Measurements from ENCODE around the gene SLCO3A1. TPM values are rescaled to one million over a fixed set of nuclear protein-coding genes. Genes with fewer than 3 reads are reported as not detected.

Gene SLCO3A1
- total RNA-seq, 1 donor from 2014 or later: 65.8 TPM

DNA sequence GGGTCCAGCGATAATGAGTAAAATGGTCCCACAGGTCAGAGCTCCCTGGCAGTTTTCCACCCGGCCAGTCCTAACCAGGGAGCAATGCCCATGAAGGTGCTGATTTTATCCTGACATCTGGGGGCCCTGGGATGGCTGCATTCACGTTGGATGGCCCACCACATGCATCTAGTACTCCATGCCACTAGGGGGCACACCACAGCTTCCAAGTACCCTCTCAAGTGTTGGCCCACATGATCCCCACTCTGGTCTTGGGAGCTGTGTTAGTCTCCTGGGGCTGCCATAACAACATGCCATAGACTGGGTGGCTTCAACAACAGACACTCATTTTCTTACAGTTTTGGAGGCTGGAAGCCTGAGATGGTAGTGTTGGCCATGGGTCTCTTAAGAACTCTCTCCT lies 225.5 kb downstream of the SLCO3A1 start:
- intact Hi-C loops (cut with DNase I): loop anchor here (5.0 to 10.0 kb wide), 4 partner anchors 134 to 777 kb away; no protein-coding TSS in a partner anchor
- Histone ChIP-seq H3K4me3 (no peak overlapping the region), H3K27me3 (no peaks in the 10 kb centered on the region), H3K9me3 (no peaks in the 10 kb centered on the region), H3K36me3 (no peaks in the 10 kb centered on the region), H3K27ac (no peak overlapping the region), H3K4me1 (peaks cover 40% of the 10 kb centered on the region)
- no peak for TF ChIP-seq POLR2A (IDR thresholded peaks at IDR 0.05)
- TF ChIP-seq, protein P1, sequence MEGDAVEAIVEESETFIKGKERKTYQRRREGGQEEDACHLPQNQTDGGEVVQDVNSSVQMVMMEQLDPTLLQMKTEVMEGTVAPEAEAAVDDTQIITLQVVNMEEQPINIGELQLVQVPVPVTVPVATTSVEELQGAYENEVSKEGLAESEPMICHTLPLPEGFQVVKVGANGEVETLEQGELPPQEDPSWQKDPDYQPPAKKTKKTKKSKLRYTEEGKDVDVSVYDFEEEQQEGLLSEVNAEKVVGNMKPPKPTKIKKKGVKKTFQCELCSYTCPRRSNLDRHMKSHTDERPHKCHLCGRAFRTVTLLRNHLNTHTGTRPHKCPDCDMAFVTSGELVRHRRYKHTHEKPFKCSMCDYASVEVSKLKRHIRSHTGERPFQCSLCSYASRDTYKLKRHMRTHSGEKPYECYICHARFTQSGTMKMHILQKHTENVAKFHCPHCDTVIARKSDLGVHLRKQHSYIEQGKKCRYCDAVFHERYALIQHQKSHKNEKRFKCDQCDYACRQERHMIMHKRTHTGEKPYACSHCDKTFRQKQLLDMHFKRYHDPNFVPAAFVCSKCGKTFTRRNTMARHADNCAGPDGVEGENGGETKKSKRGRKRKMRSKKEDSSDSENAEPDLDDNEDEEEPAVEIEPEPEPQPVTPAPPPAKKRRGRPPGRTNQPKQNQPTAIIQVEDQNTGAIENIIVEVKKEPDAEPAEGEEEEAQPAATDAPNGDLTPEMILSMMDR (IDR thresholded peaks at IDR 0.05): no peak
- no peak for TF ChIP-seq POLR2AphosphoS5 (IDR thresholded peaks at IDR 0.05; ENCODE audit: insufficient read depth in 1 of 2, low read depth in 1 of 2)
- no peak for DNase-seq (ENCODE audit: extremely low spot score in 2 of 2)

DNA sequence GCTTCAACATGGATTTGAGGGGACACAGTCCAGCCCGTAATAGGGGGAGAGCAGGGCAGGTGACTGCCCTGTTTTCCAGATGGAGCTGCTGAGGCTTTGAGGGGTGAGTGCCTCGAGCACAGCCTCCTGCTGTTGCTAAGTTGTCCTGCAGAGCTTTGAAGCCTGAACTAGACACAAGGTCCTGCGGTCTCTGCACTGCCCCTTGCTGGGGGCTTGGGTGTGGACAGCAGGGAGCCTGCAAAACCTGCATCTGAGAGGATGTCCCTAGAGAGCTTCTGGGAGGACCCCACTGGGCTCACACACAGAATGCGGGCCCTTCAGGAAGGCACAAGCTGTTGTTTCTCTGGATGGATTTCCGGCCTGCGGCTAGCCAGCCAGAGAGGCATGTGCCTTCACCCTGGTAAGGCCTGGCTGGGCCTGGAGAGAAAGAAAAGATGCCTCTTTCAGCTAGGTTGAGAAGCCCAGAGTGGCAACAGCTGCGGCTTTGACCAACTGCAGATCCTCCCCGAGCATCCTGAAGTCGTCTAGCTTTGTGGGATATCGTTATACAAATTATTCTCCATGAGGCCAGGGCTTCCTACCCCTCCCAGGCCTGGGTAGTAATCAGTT lies 226.2 kb downstream of the SLCO3A1 start:
- no peaks in the 10 kb centered on the region for H3K27me3 ChIP-seq
- intact Hi-C loops (cut with DNase I): loop anchor here (5.0 to 10.0 kb wide), 4 partner anchors 135 to 777 kb away; no protein-coding TSS in a partner anchor
- no peak for DNase-seq (ENCODE audit: extremely low spot score in 2 of 2)
- no peaks in the 10 kb centered on the region for H3K9me3 ChIP-seq
- no peaks in the 10 kb centered on the region for H3K36me3 ChIP-seq
- peaks cover 33% of the 10 kb centered on the region for H3K4me1 ChIP-seq
- no peak overlapping the region for H3K4me3 ChIP-seq
- no peak for TF ChIP-seq POLR2A (IDR thresholded peaks at IDR 0.05)
- TF ChIP-seq, protein P1 (IDR thresholded peaks at IDR 0.05): no peak
- no peak for TF ChIP-seq POLR2AphosphoS5 (IDR thresholded peaks at IDR 0.05; ENCODE audit: insufficient read depth in 1 of 2, low read depth in 1 of 2)
- no peak overlapping the region for H3K27ac ChIP-seq

DNA sequence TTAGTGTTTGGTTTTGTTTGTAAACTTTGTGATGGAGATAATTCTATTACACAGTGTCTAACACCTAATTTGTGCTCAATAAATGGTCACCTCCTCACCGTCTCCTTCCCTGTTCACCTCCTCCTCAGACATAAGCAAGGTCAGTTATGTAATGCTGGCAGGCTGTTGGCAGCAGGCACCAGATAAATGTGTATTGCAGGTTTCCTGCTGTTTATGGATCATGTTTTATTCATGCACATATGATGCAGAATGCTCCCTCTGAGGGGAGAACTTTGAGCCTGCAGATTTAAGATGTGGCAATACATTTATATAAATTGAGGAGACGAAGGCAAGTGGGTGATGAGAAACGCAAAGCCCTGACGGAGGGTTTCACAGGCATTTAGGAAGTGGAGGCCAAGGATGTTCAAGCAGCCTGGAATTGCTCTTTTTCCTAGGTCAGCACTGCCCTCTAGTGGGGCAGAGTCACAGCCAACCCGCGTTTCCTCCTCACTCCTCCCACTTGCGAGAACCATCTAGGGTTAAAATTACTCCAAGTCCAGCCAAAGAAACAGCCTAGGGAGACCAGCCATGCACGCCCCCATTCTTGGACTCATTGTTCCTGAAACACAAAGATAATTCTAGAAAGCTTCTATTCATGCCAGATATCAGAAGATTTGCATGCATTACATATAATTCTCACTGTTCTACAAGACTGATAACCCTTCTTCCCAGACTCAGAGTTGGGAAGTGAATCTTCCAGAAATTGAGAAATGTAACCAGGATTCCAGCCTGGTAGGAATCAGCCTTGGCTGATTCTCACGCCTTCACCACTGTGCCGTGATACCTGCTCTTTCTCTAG lies 228.7 kb downstream of the SLCO3A1 start:
- TF ChIP-seq POLR2A (IDR thresholded peaks at IDR 0.05) (no peak), POLR2AphosphoS5 (IDR thresholded peaks at IDR 0.05; ENCODE audit: insufficient read depth in 1 of 2, low read depth in 1 of 2) (no peak)
- TF ChIP-seq, protein P1 (IDR thresholded peaks at IDR 0.05): peak; percentile 17 to 81 (median 75)
- Histone ChIP-seq H3K27ac (no peak overlapping the region), H3K27me3 (no peaks in the 10 kb centered on the region), H3K4me1 (peaks cover 19% of the 10 kb centered on the region), H3K4me3 (no peak overlapping the region), H3K9me3 (no peaks in the 10 kb centered on the region), H3K36me3 (no peaks in the 10 kb centered on the region)
- intact Hi-C loops (cut with DNase I): no loop called here
- no peak for DNase-seq (ENCODE audit: extremely low spot score in 2 of 2)

DNA sequence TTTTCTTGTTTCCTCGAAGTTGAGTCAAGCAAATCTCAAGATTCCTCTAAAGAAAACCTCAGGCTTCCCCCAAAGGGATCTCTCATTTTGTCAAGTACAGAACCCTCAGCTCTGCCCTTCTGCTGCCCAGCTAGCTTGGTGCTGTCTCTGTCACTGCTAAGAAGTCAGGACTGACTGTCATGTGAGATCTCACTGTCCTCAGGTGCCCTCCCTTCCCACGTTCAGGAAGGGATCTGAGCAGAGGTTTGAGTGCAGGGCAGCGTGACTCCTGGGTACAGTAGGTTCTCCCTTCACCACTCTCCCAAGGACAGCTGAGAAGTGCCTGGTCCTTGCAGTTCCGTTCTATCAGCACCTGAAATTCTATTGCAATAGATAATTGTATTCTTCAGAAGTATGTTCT lies 229.7 kb downstream of the SLCO3A1 start:
- TF ChIP-seq, protein P1 (IDR thresholded peaks at IDR 0.05): no peak
- TF ChIP-seq POLR2A (IDR thresholded peaks at IDR 0.05): no peak
- TF ChIP-seq POLR2AphosphoS5 (IDR thresholded peaks at IDR 0.05; ENCODE audit: insufficient read depth in 1 of 2, low read depth in 1 of 2): no peak
- Histone ChIP-seq H3K4me1 (peaks cover 12% of the 10 kb centered on the region), H3K9me3 (no peaks in the 10 kb centered on the region), H3K4me3 (no peak overlapping the region), H3K36me3 (no peaks in the 10 kb centered on the region), H3K27ac (no peak overlapping the region), H3K27me3 (no peaks in the 10 kb centered on the region)
- intact Hi-C loops (cut with DNase I): no loop called here
- no peak for DNase-seq (ENCODE audit: extremely low spot score in 2 of 2)

DNA sequence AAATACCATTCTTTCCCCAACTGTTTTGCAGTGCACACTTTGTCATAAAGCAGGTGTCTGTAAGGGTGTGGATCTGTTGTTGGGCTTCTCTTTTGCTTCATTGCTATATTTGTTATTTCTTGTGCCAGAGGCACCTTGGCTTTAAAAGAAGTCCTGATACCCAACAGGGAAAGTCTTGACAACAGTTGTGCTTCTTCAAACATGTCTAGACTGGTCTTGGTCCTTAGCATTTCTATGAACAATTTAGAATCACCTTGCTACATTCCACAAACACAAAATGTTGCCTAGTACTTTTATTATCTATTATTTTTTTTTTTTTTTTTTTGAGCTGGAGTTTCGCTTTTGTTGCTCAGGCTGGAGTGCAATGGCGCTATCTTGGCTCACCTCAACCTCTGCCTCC lies 233.7 kb downstream of the SLCO3A1 start:
- intact Hi-C loops (cut with DNase I): no loop called here

More for the DNA sequence above, 233.7 kb downstream of the SLCO3A1 start:
- no peak overlapping the region for H3K27ac ChIP-seq
- no peaks in the 10 kb centered on the region for H3K27me3 ChIP-seq
- no peaks in the 10 kb centered on the region for H3K36me3 ChIP-seq
- DNase-seq (ENCODE audit: extremely low spot score in 2 of 2): no peak
- TF ChIP-seq POLR2AphosphoS5 (IDR thresholded peaks at IDR 0.05; ENCODE audit: insufficient read depth in 1 of 2, low read depth in 1 of 2): no peak
- TF ChIP-seq, protein P1 (IDR thresholded peaks at IDR 0.05): no peak
- no peak for TF ChIP-seq POLR2A (IDR thresholded peaks at IDR 0.05)
- H3K9me3 ChIP-seq: no peaks in the 10 kb centered on the region
- H3K4me1 ChIP-seq: peaks cover 17% of the 10 kb centered on the region
- H3K4me3 ChIP-seq: no peak overlapping the region
